ENCODE data around the gene RAI1. TPM values are rescaled to one million over a fixed set of nuclear protein-coding genes. Genes with fewer than 3 reads are reported as not detected.
"Not testable (repeated sequence)": the region's sequence is repeated elsewhere in the genome, so short reads cannot be mapped to it uniquely, and the experiment has no call there.

The RAI1 gene
- total RNA-seq, 4 donors from 2014 or later = 17.0 to 36.3 (median 22.3) TPM

- intact Hi-C loops (cut with DNase I) = no loop called here
- H3K27me3 ChIP-seq = no peaks in the 10 kb centered on the region
- TF ChIP-seq POLR2A (IDR thresholded peaks at IDR 0.05) (no peak), CTCF (IDR thresholded peaks at IDR 0.05) (no peak)
- H3K27ac ChIP-seq = peak overlapping the region in 2 of 4 donors; percentile 1 to 3
- peaks cover 0 to 54% (median 11%) of the 10 kb centered on the region in 3 donors for H3K36me3 ChIP-seq
- peaks cover 22 to 73% (median 43%) of the 10 kb centered on the region in 3 donors for H3K4me1 ChIP-seq
- H3K9me3 ChIP-seq = no peaks in the 10 kb centered on the region
- no peak for DNase-seq
- no CpG with 5 or more reads among the region's 5 CpGs for whole genome bisulfite sequencing, 2 donors
- H3K4me3 ChIP-seq = no peak overlapping the region
Measured at GRCh38 chr17:17807440-17807839, 126.2 kb downstream of the RAI1 start.

GRCh38 chr17:17808200-17808599 is 126.9 kb downstream of the RAI1 start:
- H3K4me1 ChIP-seq = peaks cover 22 to 80% (median 47%) of the 10 kb centered on the region in 3 donors
- intact Hi-C loops (cut with DNase I) = loop anchor here (2.0 kb wide), 1 partner anchor 53 kb away; no protein-coding TSS in a partner anchor
- peaks cover 3 to 61% (median 14%) of the 10 kb centered on the region in 3 donors for H3K36me3 ChIP-seq
- H3K27ac ChIP-seq = peak overlapping the region in 1 of 4 donors; percentile 3
- not testable (repeated sequence) for H3K27me3 ChIP-seq, H3K4me3 ChIP-seq, H3K9me3 ChIP-seq, DNase-seq
- 93 to 94% methylated on average over 5 of the region's 5 CpGs for WGBS, 2 donors

- DNase-seq = no peak
- 43 to 49% methylated on average over 10 to 13 of the region's 15 CpGs for WGBS, 2 donors
- H3K4me1 ChIP-seq = peaks cover 22 to 87% (median 47%) of the 10 kb centered on the region in 3 donors
- peak overlapping the region; percentile 71 to 83 (median 80) for H3K27ac ChIP-seq
- peak overlapping the region in 2 of 4 donors; percentile 42 to 60 for H3K4me3 ChIP-seq
- H3K9me3 ChIP-seq = no peaks in the 10 kb centered on the region
- no peaks in the 10 kb centered on the region for H3K27me3 ChIP-seq
- TF ChIP-seq POLR2A (IDR thresholded peaks at IDR 0.05) = no peak
- no peak for TF ChIP-seq CTCF (IDR thresholded peaks at IDR 0.05)
- H3K36me3 ChIP-seq = peaks cover 9 to 62% (median 13%) of the 10 kb centered on the region in 3 donors
- intact Hi-C loops (cut with DNase I) = loop anchor here (2.0 kb wide), 1 partner anchor 52 kb away; no protein-coding TSS in a partner anchor
Measured at GRCh38 chr17:17808706-17809432, 127.6 kb downstream of the RAI1 start.

- H3K9me3 ChIP-seq = no peaks in the 10 kb centered on the region
- DNase-seq = no peak
- H3K4me3 ChIP-seq = peak overlapping the region; percentile 17 to 60 (median 38)
- H3K27ac ChIP-seq = peak overlapping the region; percentile 71 to 83 (median 80)
- H3K4me1 ChIP-seq = peaks cover 23 to 94% (median 54%) of the 10 kb centered on the region in 3 donors
- intact Hi-C loops (cut with DNase I) = loop anchor here (2.0 to 10.0 kb wide), 2 partner anchors 51 to 225 kb away; partner anchors contain the start of genes ATPAF2 and GID4
- peaks cover 8 to 62% (median 17%) of the 10 kb centered on the region in 3 donors for H3K36me3 ChIP-seq
- WGBS, 2 donors = 35% methylated on average over 11 of the region's 52 CpGs; no CpG with 5 or more reads in 1 of the 2 donors
- H3K27me3 ChIP-seq = no peaks in the 10 kb centered on the region
- TF ChIP-seq CTCF (IDR thresholded peaks at IDR 0.05) (no peak), POLR2A (IDR thresholded peaks at IDR 0.05) (no peak)
Measured at GRCh38 chr17:17809531-17810083, 128.3 kb downstream of the RAI1 start.

- H3K4me1 ChIP-seq = peaks cover 27 to 99% (median 61%) of the 10 kb centered on the region in 3 donors
- 62 to 69% methylated on average over 10 to 26 of the region's 68 CpGs for WGBS, 2 donors
- TF ChIP-seq CTCF (IDR thresholded peaks at IDR 0.05) = peak in 1 of 6 experiments; percentile 18
- no peak for TF ChIP-seq POLR2A (IDR thresholded peaks at IDR 0.05)
- intact Hi-C loops (cut with DNase I) = loop anchor here (10.0 kb wide), 1 partner anchor 225 kb away; the partner anchor contains the start of genes ATPAF2 and GID4
- H3K9me3 ChIP-seq = no peaks in the 10 kb centered on the region
- H3K27me3 ChIP-seq = no peaks in the 10 kb centered on the region
- H3K36me3 ChIP-seq = peaks cover 8 to 62% (median 23%) of the 10 kb centered on the region in 3 donors
- no peak for DNase-seq
- H3K4me3 ChIP-seq = peak overlapping the region; percentile 17 to 60 (median 38)
- peak overlapping the region; percentile 71 to 83 (median 80) for H3K27ac ChIP-seq
Measured at GRCh38 chr17:17810084-17810894, 129.0 kb downstream of the RAI1 start.

Measured in esophagus squamous epithelium (tissue), 5 donors.